GM18498 (cell line): Measurements from ENCODE around the gene TMEM259.

Experiments
- ATAC-seq: cut with Tn5 transposase; IDR thresholded peaks from one replicate; pipeline ENCODE4 v1.9.1; 2021; ENCODE audit warnings: mild to moderate bottlenecking, moderate library complexity; ENCODE audit not compliant: unreplicated experiment

Gene TMEM259

DNA sequence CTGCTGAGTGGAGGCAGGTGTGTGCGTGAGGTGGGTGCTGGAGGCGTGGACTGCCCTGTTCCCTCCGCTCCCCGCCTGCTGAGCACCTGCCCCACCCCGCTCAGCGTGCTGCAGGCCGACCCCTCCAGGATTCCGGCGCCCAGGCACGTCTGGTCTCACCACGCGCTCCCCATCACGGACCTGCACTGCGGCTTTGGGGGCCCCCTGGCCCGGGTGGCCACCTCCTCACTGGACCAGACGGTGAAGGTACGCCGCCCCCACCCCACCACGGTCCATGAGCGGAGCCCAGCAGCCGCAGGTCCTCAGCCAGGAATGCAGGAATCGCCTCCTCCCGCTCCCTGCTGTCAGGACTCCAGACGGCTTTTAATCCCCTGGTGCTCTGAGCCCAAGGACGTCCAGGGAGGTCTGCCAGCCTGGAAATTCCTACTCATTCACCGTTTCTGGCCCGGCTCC lies 30.8 kb downstream of the TMEM259 start:
- no peak for ATAC-seq

DNA sequence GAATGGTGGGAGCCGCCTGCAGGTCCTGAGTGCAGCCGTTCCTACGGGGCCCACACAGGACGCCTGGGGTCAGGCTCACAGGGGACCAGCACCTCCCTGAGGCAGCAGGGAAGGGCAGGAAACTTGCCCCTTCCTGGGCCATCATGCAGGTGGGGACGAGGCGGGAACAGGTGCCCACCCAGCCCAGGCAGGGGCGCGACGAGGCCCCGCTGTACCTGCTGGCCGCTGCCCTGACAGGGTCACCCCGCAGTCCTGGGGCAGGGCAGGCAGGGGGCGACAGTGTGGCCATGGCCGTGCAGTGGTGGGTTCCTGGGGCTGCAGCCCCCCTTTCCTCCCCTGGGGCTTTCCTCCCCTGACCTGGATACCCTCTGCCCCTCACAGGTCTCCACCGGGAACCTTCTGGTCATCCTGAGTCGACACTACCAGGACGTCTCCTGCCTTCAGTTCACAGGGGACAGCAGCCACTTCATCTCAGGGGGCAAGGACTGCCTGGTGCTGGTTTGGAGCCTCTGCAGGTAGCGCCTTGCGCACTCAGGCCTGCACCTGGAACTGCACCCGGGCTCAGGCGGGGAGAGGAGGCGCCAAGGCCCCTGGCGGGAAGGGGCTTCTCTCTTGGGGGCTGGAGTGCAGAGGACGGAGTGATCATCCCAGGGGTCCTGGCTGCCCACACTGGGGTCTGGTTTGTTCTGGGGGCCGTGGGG lies 31.4 kb downstream of the TMEM259 start:
- ATAC-seq, result no peak

DNA sequence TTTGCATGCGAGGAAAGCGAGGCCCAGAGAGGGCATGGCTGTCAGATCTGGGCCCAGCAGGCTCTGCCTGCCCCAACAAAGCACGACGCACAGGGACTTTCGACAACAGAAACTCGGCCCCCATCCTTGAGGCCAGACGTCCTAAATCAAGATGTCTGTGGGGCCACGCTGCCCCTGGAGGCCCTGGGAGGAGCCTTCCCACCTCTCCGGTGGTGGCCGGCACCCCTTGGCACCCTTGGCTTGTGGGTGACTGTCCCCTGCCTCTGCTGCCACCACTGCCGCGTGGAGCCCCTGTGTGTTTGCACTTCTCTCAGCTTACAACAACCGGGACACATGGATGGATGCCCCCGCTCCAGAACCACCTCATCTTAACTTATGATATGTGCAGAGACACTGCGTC lies 32.4 kb downstream of the TMEM259 start:
- no peak for ATAC-seq

DNA sequence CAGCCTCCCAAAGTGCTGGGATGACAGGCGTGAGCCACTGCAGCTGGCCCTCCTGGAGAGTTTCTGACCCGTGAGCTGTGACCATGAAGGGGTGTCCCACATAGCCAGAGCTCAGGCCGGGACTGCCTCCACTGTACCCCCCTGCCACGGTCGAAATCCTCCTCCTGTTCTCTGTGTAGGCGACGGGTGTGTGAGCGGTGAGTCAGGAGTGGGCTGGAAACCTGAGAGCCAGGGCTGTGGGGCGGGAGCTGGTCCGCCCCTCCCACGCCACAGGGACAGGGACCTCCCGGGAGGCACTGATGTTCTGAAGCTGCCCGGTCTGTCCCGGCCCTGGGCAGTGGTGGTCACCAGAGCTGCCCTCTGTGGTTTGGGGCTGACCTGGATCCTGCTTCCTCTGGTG lies 32.8 kb downstream of the TMEM259 start:
- ATAC-seq, result no peak

DNA sequence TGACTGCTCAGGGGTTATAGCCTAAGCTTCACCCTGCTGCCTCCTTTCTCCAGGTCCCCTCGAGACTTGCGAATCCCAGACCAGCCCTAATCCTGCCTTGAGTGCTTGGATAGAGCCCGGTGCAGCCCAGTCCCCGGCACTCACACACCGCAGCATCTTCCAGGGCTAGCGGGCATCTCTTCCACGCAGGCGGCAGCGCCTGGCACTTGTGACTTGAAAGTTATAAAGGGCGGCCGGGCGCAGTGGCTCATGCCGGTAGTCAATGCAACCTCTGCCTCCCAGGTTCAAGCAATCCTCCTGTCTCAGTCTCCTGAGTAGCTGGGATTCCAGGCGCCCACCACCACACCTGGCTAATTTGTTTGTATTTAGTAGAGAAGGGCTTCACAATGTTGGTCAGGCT lies 34.8 kb downstream of the TMEM259 start:
- no peak for ATAC-seq

DNA sequence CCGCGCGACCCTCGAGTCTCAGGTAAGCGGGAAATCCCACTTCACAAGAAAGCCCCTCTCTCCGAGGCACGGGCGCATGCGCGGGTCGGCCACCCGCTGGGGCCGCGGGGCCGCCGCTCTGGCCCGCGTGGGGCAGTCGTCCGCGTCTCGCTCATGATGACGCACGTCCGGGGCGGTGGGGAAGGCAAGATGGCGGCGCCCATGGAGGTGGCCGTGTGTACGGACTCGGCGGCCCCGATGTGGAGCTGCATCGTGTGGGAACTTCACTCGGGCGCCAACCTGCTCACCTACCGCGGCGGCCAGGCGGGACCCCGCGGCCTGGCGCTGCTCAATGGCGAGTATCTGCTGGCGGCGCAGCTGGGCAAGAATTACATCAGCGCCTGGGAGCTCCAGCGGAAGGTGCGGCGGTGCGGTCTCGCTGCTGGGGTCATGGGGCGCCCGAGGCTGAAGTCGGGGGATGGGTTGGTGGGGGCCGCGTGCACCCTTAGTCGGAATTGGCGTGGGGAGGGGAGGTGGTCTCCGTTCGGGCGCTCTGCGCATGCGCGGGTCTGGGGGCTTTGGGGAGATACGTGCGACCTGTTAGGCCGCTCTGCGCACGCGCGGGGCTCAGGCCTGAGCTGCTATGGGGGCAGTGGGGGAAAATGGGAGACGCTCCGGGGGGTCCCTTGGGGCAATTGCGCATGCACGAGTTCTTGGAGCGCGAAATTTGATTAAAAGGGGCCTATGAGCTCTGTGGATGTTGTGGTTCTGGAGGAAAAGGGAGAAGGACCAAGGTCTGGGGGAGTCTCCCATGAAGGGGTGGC lies 36.6 kb downstream of the TMEM259 start, which contains the start of gene WDR18:
Gene WDR18, plus strand, starts transcription at position 181 of the 803 bp plus-strand sequence. Its CDS starts 9 bp downstream, at position 190.
- peak; percentile 83 for ATAC-seq

DNA sequence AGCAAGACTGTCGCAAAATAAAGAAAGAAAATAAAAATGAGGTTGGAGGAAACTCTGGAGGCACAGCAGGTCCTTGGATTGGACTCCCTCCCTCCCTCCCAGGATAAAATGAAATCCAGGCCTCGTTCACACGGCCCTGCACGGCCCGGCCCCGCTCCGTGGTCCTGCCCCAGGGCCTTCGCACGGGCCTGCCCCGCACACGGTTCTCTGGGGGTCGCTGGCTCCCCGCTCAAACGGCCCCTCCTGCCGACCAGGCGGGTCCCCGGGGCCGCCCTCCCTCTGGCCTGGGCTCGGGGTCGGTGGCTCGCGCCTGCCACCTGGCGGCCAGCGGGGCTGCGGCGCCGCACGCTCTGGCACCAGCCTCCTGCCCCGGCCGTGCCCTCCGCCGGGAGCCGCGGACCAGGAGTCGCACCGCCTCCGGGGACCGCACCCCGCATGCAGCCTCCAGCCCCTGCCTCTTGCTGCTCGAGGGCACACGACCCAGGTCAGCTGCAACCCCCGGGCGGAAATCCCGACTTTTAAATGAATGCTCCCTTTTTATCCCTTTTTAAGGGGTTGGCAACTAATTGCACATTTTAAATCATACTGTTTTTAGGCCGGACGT lies 38.3 kb downstream of the TMEM259 start:
- peak; percentile 59 for ATAC-seq

DNA sequence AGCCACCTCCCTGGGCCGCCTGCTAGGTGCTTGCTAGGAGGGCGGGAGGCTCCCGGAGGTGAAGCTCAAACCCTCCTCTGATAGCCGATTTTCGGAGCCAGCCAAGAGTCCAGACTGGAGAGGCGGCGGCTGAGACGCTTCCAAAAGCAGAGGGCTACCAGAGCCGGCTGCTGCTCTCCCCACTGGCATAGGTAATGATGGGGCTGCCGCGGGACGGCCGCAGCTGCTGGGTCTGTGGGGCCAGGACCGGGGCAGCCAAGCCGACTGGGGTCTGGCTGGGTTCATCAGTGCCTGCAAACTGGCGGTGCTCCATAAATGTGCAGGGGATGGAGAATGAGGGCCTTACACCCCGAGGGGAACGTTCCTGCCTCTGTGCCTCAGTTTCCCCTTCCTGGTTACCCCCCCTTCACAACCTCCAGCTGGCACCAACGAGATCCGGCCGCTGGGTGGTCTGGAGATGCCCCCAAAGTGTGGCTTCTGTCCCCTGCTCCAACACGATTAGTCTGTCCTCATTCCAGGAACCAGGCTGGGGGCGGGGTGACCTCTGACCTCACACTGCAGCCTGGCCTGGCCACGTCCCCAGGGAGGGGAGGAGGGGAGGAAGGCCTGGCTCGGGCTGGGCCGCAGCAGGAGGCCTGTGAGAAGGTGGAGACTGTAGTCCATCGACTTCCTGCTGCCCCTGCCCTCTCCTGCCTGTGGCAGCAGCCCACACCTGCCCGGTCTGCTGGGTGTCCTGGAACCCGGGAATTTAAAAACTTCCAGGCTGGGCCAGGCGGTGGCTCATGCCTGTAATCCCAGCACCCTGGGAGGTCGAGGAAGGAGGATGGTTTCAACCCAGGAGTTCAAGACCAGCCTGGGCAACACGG lies 40.6 kb downstream of the TMEM259 start:
- no peak for ATAC-seq

DNA sequence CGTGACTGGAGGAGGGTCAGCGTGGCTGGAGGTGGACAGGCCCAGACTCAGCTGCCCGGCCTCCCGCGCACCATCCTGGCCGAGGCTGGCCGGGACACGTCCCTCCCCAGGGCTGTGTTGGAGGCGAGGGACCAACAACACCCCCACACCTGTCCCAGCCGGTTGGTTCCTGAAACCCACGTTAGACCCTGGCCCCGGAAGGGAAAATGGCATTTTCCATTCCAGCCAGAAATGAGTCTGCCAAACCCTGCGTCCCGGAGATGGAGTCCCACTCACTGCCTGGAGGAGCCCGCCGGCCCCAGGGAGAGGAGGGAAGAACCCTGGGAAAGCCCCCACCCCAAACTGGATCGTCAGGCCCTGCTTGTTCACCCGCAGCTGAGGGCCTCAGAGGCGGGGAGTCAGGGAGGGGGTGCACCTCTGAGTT lies 41.6 kb downstream of the TMEM259 start:
- no peak for ATAC-seq

DNA sequence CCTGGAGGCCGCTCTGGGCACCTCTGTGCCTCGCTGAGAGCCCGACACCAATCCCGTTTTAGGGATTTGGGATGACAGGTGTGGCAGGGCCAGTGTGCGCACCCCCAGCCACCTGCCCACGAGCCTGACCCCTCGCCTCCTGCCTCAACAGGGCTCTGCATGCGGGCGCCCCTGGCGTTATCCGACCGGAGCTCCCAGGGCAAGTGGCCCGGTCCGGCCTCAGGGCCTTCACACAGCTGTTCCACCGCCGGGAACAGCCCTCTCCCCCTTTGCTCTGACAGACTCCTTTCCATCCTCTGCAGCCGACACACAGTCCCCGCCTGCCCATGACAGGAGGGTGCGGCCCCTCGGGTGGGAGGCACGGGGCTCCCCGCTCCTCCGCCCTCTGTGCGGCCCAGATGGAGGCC lies 43.9 kb downstream of the TMEM259 start:
- no peak for ATAC-seq

DNA sequence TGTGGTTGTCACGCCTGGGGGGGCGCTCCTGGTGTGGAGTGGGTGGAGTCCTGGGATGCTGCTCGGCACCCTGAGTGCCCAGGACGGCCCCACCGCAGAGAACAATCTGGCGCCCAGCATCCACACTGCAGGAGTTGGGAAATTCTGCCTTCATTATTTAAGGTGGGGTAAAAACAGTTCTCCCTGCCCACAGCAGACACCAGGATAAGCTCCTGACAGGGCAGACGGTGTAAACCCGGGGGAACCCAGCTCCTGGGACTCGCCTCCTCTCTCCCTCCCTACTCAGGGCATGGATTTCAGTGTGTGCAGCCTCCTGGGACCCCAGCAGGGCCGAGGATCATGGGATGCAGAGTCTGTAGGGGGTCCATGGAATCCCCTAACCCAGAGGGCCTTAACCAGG lies 44.4 kb downstream of the TMEM259 start:
- no peak for ATAC-seq

DNA sequence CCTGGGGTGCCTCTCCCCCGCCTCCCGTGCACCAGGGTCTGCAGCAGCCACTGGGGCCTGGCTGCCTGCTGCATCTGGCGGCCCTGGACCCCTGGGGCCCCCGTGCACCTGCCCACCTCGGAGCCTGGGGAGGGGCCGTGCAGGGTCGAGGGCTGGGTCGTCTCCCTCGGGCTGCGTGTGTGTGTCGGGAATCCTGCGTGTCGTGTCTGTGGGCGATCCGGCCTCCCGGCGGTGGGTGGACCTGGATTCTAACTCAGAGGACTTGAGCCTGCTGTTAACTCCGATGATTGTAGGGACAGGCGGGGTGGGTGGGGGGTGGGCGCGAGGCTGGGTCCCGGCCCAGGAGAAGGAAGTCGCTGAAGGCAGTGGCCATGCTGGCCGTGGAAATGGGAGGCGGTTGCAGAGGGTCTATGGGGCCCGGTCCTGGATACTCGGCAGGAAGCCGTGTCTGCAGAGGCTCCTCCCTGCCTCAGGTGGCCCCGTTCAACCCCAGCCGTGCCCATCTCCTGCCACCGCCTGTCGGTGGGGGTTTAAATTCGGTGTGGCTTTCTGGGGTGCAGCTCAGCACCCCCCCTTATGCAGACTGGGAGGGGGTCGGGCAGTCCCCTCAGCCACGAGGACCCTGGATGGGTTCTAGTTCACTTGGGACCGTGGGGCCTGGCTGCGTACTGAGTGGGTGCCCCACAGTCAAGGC lies 46.2 kb downstream of the TMEM259 start:
- ATAC-seq, result no peak

DNA sequence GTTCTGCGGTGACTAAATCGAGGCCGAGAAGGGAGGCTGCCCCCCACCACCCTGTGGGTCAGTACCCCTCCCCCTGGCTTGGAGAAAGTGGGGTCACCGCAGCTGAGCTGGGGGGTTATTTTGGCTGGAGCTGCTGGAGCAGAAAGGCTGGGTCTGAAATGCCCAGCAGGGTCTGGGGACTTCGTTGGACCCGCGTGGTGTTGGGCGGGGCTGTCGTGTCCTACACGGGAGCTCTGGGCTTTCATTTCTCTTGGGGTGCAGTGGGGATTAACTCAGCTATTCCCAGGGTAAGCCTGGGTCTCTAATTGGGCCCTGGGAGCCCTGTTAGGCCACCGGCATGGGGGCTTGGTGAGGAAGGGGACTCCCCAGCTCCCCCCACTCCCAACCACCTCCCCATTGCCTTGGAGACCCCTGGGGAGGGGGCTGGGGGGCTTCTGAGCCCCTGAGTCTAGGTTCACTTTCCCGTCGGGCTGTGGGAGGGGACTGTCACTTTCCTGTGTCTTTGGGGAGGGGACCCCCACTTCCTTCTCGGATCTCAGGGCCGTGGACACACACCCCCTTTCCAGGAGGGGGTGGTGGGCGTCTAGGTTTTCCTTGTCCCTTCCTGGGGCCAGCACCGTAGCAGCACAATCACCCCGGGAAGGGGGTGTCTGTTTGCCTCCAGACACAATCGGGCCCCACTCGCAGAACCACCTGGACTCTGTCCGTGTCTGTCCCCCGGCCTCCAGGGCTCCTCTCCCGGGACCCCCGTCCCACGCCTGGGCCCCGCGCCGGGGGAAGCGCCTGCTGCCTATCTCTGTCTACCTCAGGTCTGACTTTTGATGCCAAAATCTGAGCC lies 47.0 kb downstream of the TMEM259 start:
- no peak for ATAC-seq

DNA sequence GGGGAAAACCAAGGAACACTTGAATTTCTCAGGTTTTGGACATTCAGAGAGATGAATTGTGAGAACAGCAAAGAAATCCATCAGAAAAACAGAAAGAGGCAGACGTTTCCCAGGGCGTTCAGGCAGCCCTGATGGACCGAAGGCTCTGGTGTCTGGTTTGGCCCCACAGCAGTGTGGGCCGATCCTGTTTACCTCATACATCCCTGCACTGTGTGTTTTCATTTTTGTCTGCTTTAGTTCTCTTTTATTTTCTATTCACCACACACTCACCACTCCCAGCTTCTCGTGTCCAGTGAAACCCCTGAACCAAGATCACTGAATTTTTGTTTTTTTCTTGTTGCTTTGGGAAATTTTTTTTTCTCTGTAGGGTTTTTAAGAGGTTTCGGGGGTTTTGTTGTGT lies 48.6 kb downstream of the TMEM259 start:
- ATAC-seq, result no peak

DNA sequence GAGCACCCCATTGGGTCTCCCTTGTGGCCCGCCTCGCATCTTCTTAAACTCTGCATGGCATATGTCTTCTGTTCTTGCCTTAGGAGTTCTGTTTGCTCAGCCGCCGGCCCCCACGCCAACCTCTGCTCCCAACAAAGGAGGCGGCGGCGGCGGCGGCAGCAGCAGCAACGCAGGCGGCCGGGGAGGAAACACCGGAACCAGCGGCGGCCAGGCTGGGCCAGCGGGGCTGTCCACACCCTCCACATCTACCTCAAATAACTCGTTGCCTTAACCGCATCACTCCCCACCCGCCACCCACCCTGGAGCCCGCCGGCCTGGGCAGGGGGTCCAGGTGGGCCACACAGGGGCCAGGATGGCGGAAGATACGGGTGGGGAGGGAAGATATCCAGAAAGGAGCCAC lies 49.1 kb downstream of the TMEM259 start:
- ATAC-seq, result no peak

DNA sequence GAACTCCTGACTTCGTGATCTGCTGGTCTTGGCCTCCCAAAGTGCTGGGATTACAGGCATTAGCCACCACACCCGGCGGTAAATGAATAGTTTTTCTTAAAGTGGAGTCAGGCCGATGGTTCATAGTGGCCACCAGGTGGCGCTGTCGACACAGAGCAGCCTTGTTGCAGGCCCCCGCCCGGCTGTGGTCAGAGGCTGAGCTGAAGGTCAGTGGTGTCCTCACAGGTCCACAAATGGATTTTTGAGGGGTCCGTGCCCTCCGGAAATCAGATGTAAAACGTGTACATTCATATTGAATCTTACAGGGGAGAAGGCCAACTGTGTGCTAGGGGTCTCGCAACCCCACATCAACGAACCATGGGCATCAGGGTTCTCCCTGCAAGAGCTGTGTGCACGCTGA lies 50.2 kb downstream of the TMEM259 start:
- no peak for ATAC-seq

DNA sequence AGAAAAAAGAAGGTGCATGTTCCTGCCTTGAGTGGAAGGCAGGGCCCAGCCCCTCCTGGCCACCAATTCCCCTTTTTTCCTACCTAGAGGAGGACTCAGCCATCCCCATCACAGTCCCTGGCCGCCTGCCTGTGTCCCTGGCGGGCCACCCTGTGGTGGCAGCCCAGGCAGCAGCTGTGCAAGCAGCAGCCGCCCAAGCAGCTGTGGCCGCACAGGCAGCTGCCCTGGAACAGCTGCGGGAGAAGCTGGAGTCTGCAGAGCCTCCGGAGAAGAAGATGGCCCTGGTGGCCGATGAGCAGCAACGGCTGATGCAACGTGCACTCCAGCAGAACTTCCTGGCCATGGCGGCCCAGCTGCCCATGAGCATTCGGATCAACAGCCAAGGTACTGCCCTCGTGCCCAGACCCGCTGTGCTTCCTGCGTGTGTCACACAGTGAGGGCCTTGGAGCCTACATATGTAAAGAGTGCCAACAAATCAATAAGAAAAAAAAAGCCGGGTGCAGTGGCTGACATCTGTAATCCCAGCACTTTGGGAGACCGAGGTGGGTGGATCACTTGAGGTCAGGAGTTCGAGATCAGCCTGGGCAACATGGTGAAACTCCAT lies 54.3 kb downstream of the TMEM259 start:
- no peak for ATAC-seq

DNA sequence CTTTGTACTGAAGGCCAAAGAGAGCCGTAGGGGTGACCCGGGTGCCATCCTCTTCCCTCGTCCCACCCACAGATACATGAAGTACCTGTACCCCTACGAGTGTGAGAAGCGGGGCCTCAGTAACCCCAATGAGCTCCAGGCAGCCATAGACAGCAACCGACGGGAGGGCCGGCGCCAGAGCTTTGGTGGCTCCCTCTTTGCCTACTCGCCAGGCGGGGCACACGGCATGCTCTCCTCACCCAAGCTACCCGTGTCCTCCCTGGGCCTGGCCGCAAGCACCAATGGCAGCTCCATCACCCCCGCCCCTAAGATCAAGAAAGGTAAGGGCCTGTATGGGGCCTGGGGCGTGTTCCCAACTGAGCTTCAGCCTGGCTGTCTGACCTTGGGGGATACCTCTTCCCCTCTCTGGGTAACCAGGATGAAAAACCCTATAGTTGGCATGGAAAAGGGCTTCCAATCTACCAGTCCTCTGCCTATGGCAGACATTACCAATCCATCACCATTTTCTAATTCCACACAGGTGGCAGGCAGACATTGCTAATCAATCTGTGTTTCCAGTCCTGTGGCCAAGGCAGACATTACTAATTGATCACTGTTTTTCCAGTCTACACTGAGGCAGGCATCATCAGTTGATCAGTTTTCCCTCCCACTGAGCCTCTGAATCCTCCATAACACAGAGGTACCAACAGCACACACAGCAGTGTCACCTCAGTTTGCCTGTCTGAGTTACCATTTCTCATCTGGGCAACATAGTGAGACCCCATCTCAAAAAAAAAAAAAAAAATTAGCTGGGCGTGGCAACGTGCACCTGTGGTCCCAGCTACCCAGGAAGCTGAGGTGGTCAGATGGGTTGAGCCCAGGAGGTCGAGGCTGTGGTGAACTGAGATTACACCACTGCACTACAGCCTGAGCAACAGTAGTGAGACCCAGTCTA lies 55.9 kb downstream of the TMEM259 start:
- ATAC-seq, result no peak
